MM.1S (cell line): ENCODE results near the gene KSR1.

Source experiments
- DNase-seq: peaks from one replicate; pipeline ENCODE4 v3.0.0-alpha.2; 2015
- H2AFZ ChIP-seq: fragments of 300-600 bp; sonication (generic); 2 replicates; pipeline ENCODE4 v1.6.0; 2016; ENCODE audit warnings: antibody characterized with exemption, low read length
- H3F3A ChIP-seq: fragments of 300-600 bp; sonication (generic); 2 replicates; pipeline ENCODE4 v1.6.1; 2016; ENCODE audit warnings: mild to moderate bottlenecking, antibody characterized with exemption, low read length, moderate library complexity, mixed read lengths; ENCODE audit not compliant: insufficient read depth
- H3K27ac ChIP-seq: fragments of 300-600 bp; sonication (generic); 2 replicates; pipeline ENCODE4 v1.5.1; 2016; ENCODE audit warnings: mild to moderate bottlenecking, low read length
- H3K27me3 ChIP-seq: fragments of 300-600 bp; sonication (generic); replicated peaks from 2 replicates; pipeline ENCODE4 v1.6.0; 2016; ENCODE audit warnings: low read length; ENCODE audit not compliant: insufficient read depth
- H3K36me3 ChIP-seq: fragments of 300-600 bp; sonication (generic); replicated peaks from 2 replicates; pipeline ENCODE4 v1.6.1; 2016; ENCODE audit warnings: mild to moderate bottlenecking, low read length, mixed read lengths; ENCODE audit not compliant: insufficient read depth
- H3K4me1 ChIP-seq: fragments of 300-600 bp; sonication (generic); 2 replicates; pipeline ENCODE4 v1.6.1; 2016; ENCODE audit warnings: low read length, mixed read lengths
- H3K4me2 ChIP-seq: fragments of 300-600 bp; sonication (generic); 2 replicates; pipeline ENCODE4 v1.6.0; 2016; ENCODE audit warnings: low read depth, low read length
- H3K4me3 ChIP-seq: fragments of 300-600 bp; sonication (generic); 2 replicates; pipeline ENCODE4 v1.5.1; 2016; ENCODE audit warnings: low read length, mixed read lengths
- H3K79me2 ChIP-seq: fragments of 300-600 bp; sonication (generic); 2 replicates; pipeline ENCODE4 v1.6.1; 2016; ENCODE audit warnings: mixed run types, low read length, mixed read lengths
- H3K9ac ChIP-seq: fragments of 300-600 bp; sonication (generic); 2 replicates; pipeline ENCODE4 v1.6.1; 2016; ENCODE audit warnings: low read length, mixed read lengths
- H3K9me2 ChIP-seq: fragments of 300-600 bp; sonication (generic); replicated peaks from 2 replicates; pipeline ENCODE4 v1.6.1; 2016; ENCODE audit warnings: mild to moderate bottlenecking, low read length, mixed read lengths; ENCODE audit not compliant: insufficient read depth
- H3K9me3 ChIP-seq: fragments of 300-600 bp; sonication (generic); replicated peaks from 2 replicates; pipeline ENCODE4 v1.6.1; 2016; ENCODE audit warnings: mild to moderate bottlenecking, low read length, mixed read lengths; ENCODE audit not compliant: insufficient read depth
- H4K20me1 ChIP-seq: fragments of 300-600 bp; sonication (generic); 2 replicates; pipeline ENCODE4 v1.6.1; 2016; ENCODE audit warnings: mild to moderate bottlenecking, low read length, moderate library complexity, mixed read lengths; ENCODE audit not compliant: insufficient read depth
- EZH2 ChIP-seq: fragments of 300-600 bp; sonication (generic); optimal IDR thresholded peaks from 2 replicates; pipeline ENCODE3; 2017; ENCODE audit warnings: low read depth, mild to moderate bottlenecking, antibody characterized with exemption, low read length, mixed read lengths
- EZH2phosphoT487 ChIP-seq: fragments of 300-600 bp; sonication (generic); IDR thresholded peaks from 2 replicates; pipeline ENCODE4 v1.6.1; 2018; ENCODE audit warnings: antibody characterized with exemption, low read length
- TF ChIP-seq, protein P1 (sequence below): fragments of 300-600 bp; sonication (generic); IDR thresholded peaks from 2 replicates; pipeline ENCODE4 v1.5.1; 2016; ENCODE audit warnings: antibody characterized with exemption, low read length, mixed read lengths

The KSR1 gene

DNA sequence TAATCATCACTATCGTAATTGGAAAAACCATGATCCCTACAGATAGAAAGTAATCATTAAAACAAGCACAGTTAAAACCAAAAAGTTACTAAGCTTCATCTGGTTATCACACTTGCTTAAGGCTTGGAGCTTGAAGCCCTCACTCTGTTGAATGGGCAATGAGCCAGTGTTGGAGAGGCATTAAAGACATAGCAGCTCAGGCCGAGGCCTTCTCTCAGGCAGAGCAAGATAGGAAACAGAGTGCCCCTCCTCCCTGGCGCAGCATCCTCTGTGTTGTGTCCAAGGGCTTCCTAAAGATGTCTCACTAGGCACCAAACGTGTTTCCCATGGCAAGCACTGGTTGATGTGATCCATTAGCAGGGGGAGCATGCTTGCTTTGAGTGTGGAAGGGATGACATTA lies 139.8 kb downstream of the KSR1 start:
- H3K27ac ChIP-seq: no peak overlapping the region
- H3K9me3 ChIP-seq: no peaks in the 10 kb centered on the region
- DNase-seq: no peak
- H3K9ac ChIP-seq: no peak overlapping the region
- no peaks in the 10 kb centered on the region for H3K9me2 ChIP-seq
- H3K79me2 ChIP-seq: no peaks in the 10 kb centered on the region
- no peak overlapping the region for H3K4me3 ChIP-seq
- no peaks in the 10 kb centered on the region for H3F3A ChIP-seq
- no peaks in the 10 kb centered on the region for H3K27me3 ChIP-seq
- no peaks in the 10 kb centered on the region for H4K20me1 ChIP-seq
- no peaks in the 10 kb centered on the region for H3K36me3 ChIP-seq
- no peak overlapping the region for H3K4me2 ChIP-seq
- TF ChIP-seq EZH2phosphoT487 (no peak), EZH2 (no peak)
- TF ChIP-seq, protein P1, sequence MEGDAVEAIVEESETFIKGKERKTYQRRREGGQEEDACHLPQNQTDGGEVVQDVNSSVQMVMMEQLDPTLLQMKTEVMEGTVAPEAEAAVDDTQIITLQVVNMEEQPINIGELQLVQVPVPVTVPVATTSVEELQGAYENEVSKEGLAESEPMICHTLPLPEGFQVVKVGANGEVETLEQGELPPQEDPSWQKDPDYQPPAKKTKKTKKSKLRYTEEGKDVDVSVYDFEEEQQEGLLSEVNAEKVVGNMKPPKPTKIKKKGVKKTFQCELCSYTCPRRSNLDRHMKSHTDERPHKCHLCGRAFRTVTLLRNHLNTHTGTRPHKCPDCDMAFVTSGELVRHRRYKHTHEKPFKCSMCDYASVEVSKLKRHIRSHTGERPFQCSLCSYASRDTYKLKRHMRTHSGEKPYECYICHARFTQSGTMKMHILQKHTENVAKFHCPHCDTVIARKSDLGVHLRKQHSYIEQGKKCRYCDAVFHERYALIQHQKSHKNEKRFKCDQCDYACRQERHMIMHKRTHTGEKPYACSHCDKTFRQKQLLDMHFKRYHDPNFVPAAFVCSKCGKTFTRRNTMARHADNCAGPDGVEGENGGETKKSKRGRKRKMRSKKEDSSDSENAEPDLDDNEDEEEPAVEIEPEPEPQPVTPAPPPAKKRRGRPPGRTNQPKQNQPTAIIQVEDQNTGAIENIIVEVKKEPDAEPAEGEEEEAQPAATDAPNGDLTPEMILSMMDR: no peak
- H2AFZ ChIP-seq: no peak overlapping the region
- H3K4me1 ChIP-seq: no peaks in the 10 kb centered on the region

DNA sequence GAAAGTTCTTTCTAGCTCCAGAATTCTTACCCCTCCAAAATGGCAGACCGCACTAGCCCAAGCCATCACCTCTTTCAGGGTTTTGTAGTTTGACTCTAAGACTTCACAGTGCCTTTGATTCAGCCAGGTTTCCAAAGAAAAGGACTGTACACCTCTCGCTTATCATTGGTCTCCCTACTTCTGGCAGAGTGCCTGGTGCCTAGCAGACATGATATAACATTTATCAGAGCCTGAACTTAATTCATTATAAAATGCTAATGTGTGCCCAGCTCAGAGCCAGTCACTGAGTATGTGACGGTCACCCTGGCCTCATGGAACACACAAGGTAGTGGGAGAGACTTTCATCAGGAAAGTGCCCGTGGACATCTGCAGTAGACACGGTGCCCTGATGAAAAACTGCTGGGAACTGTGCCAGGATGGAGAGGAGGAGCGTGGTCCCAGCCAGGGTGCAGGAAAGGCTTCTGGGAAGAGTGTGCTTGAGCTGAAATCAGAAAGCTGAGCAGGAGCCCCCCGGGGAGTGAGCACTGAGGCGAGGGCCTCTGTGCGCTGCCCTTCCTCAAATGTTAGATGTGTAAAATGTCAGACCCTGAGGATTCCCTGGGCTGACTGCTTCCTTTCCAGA lies 140.4 kb downstream of the KSR1 start:
- H3K9ac ChIP-seq: no peak overlapping the region
- H3K9me3 ChIP-seq: no peaks in the 10 kb centered on the region
- no peaks in the 10 kb centered on the region for H3K4me1 ChIP-seq
- no peak overlapping the region for H3K4me2 ChIP-seq
- no peak overlapping the region for H2AFZ ChIP-seq
- H3K4me3 ChIP-seq: no peak overlapping the region
- H3K9me2 ChIP-seq: no peaks in the 10 kb centered on the region
- no peaks in the 10 kb centered on the region for H3K36me3 ChIP-seq
- no peaks in the 10 kb centered on the region for H4K20me1 ChIP-seq
- TF ChIP-seq EZH2phosphoT487 (no peak), EZH2 (no peak)
- TF ChIP-seq, protein P1: no peak
- no peak for DNase-seq
- no peaks in the 10 kb centered on the region for H3F3A ChIP-seq
- H3K79me2 ChIP-seq: no peaks in the 10 kb centered on the region
- H3K27me3 ChIP-seq: no peaks in the 10 kb centered on the region
- H3K27ac ChIP-seq: no peak overlapping the region

DNA sequence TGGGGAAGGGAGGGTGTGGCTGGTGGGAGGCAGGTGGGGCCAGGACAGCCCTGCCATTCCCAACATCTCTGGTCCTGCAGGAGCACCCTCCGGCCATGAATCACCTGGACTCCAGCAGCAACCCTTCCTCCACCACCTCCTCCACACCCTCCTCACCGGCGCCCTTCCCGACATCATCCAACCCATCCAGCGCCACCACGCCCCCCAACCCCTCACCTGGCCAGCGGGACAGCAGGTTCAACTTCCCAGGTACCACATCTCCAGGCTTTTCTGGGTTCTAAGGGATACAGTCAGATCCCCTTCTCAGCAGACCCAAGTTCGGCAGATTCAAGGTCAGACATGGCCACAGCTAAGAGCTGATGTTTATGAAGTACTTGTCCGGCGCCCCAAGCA lies 140.9 kb downstream of the KSR1 start:
- H3K9me2 ChIP-seq: no peaks in the 10 kb centered on the region
- H3K4me2 ChIP-seq: no peak overlapping the region
- H3K27ac ChIP-seq: no peak overlapping the region
- TF ChIP-seq EZH2 (no peak), EZH2phosphoT487 (no peak)
- TF ChIP-seq, protein P1: no peak
- H3F3A ChIP-seq: no peaks in the 10 kb centered on the region
- no peak overlapping the region for H3K9ac ChIP-seq
- H3K9me3 ChIP-seq: no peaks in the 10 kb centered on the region
- H3K79me2 ChIP-seq: no peaks in the 10 kb centered on the region
- H2AFZ ChIP-seq: no peak overlapping the region
- H3K36me3 ChIP-seq: no peaks in the 10 kb centered on the region
- no peaks in the 10 kb centered on the region for H3K4me1 ChIP-seq
- no peak overlapping the region for H3K4me3 ChIP-seq
- H4K20me1 ChIP-seq: no peaks in the 10 kb centered on the region
- no peak for DNase-seq
- no peaks in the 10 kb centered on the region for H3K27me3 ChIP-seq
